Endothelial cell (in vitro differentiated cells): ENCODE measurements around the gene ERP29. TPM values are rescaled to one million over a fixed set of nuclear protein-coding genes. Genes with fewer than 3 reads are reported as not detected.
"Not testable (repeated sequence)": the region's sequence is repeated elsewhere in the genome, so short reads cannot be mapped to it uniquely, and the experiment has no call there.

Experiments
- DNase-seq: peaks from one replicate; pipeline ENCODE4 v3.0.0; 2021; ENCODE audit warnings: low spot score
- H3K27ac Mint-ChIP-seq: one replicate; pipeline ENCODE4 v1.8.0; 2021; ENCODE audit warnings: mixed read lengths, inconsistent platforms; ENCODE audit not compliant: unreplicated experiment
- H3K27me3 Mint-ChIP-seq: one replicate; pipeline ENCODE4 v1.8.0; 2021; ENCODE audit warnings: mild to moderate bottlenecking, moderate library complexity, mixed read lengths, inconsistent platforms; ENCODE audit not compliant: unreplicated experiment
- H3K36me3 Mint-ChIP-seq: one replicate; pipeline ENCODE4 v1.8.0; 2021; ENCODE audit warnings: mild to moderate bottlenecking, low read depth, mixed read lengths, inconsistent platforms; ENCODE audit not compliant: unreplicated experiment
- H3K4me1 Mint-ChIP-seq: one replicate; pipeline ENCODE4 v1.8.0; 2021; ENCODE audit warnings: mild to moderate bottlenecking, mixed read lengths, inconsistent platforms; ENCODE audit not compliant: unreplicated experiment
- H3K4me3 Mint-ChIP-seq: one replicate; pipeline ENCODE4 v1.8.0; 2021; ENCODE audit warnings: mild to moderate bottlenecking, mixed read lengths, inconsistent platforms; ENCODE audit not compliant: unreplicated experiment
- H3K9me3 Mint-ChIP-seq: one replicate; pipeline ENCODE4 v1.8.0; 2021; ENCODE audit warnings: mixed read lengths, inconsistent platforms; ENCODE audit not compliant: unreplicated experiment
- CTCF ChIP-seq: fragments of 200-600 bp; sonication (generic); IDR thresholded peaks from one replicate; pipeline ENCODE4 v1.5.0; 2021; ENCODE audit warnings: antibody characterized with exemption; ENCODE audit not compliant: unreplicated experiment
- total RNA-seq: library from RNA; stranded (reverse); fragmentation: NEBNext Ultra II Directional; extraction: Animal tissue kit (Norgen Biotek cat#: 25700); gene quantifications from one replicate; pipeline ENCODE4 v1.2.1, GENCODE V29; 2021; ENCODE audit not compliant: unreplicated experiment

The ERP29 gene
- total RNA-seq, 1 donor from 2014 or later, result 150 TPM

GRCh38 chr12:112001576-112001975 is 11.7 kb upstream of the ERP29 start:
- Mint-ChIP-seq H3K27ac (no peak overlapping the region), H3K4me1 (peaks cover 3% of the 10 kb centered on the region), H3K27me3 (no peaks in the 10 kb centered on the region), H3K9me3 (no peaks in the 10 kb centered on the region), H3K36me3 (no peaks in the 10 kb centered on the region), H3K4me3 (no peak overlapping the region)
- no peak for DNase-seq
- no peak for TF ChIP-seq CTCF

GRCh38 chr12:112004041-112004440 is 9.2 kb upstream of the ERP29 start:
- Mint-ChIP-seq H3K4me3 (no peak overlapping the region), H3K27ac (no peak overlapping the region), H3K36me3 (no peaks in the 10 kb centered on the region), H3K4me1 (peaks cover 3% of the 10 kb centered on the region), H3K27me3 (no peaks in the 10 kb centered on the region), H3K9me3 (no peaks in the 10 kb centered on the region)
- DNase-seq, result no peak
- TF ChIP-seq CTCF, result no peak

DNA sequence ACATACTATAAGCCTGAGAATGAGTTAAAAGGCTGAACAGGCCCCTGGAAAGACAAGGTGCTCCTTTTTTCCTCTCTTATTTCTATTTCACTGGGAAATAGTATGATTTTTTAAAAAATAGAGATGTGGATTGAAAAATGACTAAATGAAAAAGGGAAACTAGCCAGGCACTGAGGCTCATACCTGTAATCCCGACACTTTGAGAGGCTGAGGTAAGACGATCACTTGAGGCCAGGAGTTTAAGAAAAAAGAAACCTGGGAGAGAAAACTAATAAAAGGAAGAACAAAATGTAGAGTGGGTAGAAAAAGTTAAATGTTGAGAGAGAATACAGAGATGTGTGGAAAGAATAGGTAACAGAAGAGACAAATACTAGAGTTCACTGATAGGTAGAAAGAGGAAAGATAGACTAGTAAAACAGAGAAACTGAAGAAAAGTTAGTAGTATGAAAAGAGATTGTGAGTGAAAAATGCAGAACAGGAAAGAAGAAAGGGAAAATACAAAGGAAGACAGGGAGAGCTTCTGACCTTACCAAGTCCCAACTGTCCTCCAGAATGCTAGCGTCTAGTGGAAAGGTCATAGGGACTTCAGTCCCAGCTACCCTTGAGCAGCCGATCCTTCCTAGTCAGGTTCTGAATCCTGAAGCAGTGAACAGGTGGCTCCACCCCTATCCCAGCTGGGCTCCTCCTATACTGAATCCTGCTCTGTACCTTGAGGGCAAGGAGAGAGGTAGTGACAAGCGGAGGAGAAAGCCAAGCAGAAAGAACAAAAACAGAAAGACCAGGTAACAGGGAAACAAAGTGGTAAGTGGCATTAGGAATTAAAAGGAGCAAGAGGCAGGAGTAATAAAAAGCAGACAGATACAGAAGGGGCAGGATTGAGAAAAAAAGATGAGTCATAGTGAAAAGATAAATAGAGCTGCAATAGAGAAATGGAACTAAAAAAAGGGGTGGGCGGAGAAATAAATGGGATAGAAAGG is 7.5 kb upstream of the ERP29 start:
- TF ChIP-seq CTCF, result no peak
- Mint-ChIP-seq H3K27ac (no peak overlapping the region), H3K27me3 (no peaks in the 10 kb centered on the region), H3K36me3 (no peaks in the 10 kb centered on the region), H3K4me3 (no peak overlapping the region), H3K9me3 (no peaks in the 10 kb centered on the region), H3K4me1 (peaks cover 3% of the 10 kb centered on the region)
- no peak for DNase-seq

- Mint-ChIP-seq H3K36me3 (peaks cover 4% of the 10 kb centered on the region), H3K27ac (no peak overlapping the region), H3K27me3 (peaks cover 8% of the 10 kb centered on the region), H3K9me3 (no peaks in the 10 kb centered on the region), H3K4me1 (peaks cover 21% of the 10 kb centered on the region), H3K4me3 (no peak overlapping the region)
- no peak for DNase-seq
- TF ChIP-seq CTCF, result no peak
Observed at GRCh38 chr12:112007945-112008344, 5.3 kb upstream of the ERP29 start.

DNA sequence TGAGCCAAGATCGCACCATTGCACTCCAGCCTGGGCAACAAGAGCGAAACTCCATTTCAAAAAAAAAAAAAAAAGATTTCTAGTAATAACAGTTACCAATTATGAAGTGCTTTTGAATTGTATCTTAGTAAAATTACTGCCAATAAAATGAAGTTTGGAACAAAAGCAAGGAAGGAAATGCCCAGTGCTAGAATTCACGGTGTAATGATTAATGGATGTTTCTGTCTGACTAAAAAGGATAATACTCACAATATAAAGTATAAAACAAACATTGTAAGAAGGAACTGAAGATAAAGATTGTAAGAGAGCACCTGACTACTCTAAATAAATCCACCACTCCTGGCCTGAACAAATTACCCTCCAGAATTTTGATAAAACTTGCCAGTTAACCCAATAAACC is 4.3 kb upstream of the ERP29 start:
- no peak overlapping the region for H3K4me3 Mint-ChIP-seq
- H3K27me3 Mint-ChIP-seq, result peaks cover 8% of the 10 kb centered on the region
- TF ChIP-seq CTCF, result no peak
- H3K9me3 Mint-ChIP-seq, result no peaks in the 10 kb centered on the region
- DNase-seq, result no peak
- H3K36me3 Mint-ChIP-seq, result peaks cover 4% of the 10 kb centered on the region
- peaks cover 21% of the 10 kb centered on the region for H3K4me1 Mint-ChIP-seq
- H3K27ac Mint-ChIP-seq, result no peak overlapping the region

- H3K4me3 Mint-ChIP-seq, H3K27me3 Mint-ChIP-seq, H3K27ac Mint-ChIP-seq, H3K9me3 Mint-ChIP-seq, DNase-seq, H3K36me3 Mint-ChIP-seq: not testable (repeated sequence)
- H3K4me1 Mint-ChIP-seq, result peaks cover 26% of the 10 kb centered on the region
Observed at GRCh38 chr12:112009596-112009995, 3.6 kb upstream of the ERP29 start.
